Neural cell (in vitro differentiated cells): ENCODE measurements around the gene E2F2. TPM values are rescaled to one million over a fixed set of nuclear protein-coding genes. Genes with fewer than 3 reads are reported as not detected.

Experiments used
- H2AFZ ChIP-seq: fragments of 200-600, 300-800 bp; sonication (generic), shearing (Covaris generic); 2 replicates; pipeline ENCODE4 v1.6.0; 2014; ENCODE audit warnings: low read depth, mild to moderate bottlenecking, antibody characterized with exemption, low read length, moderate library complexity
- H3F3A ChIP-seq: fragments of 200-600 bp; shearing (Covaris generic); 2 replicates; pipeline ENCODE4 v1.6.1; 2016; ENCODE audit warnings: mild to moderate bottlenecking, moderate library complexity, mixed read lengths, antibody characterized with exemption, low read length; ENCODE audit not compliant: insufficient read depth, poor library complexity, severe bottlenecking
- H3K27ac ChIP-seq: fragments of 200-600, 300-800 bp; sonication (generic), shearing (Covaris generic); 2 replicates; pipeline ENCODE4 v1.5.1; 2014; ENCODE audit warnings: mild to moderate bottlenecking, low read length, moderate library complexity
- H3K27me3 ChIP-seq: fragments of 300-800, 200-600 bp; sonication (generic), shearing (Covaris generic); 2 replicates; pipeline ENCODE4 v1.6.0; 2014; ENCODE audit warnings: mild to moderate bottlenecking, low read depth, low read length, moderate library complexity; ENCODE audit not compliant: insufficient read depth
- H3K36me3 ChIP-seq: fragments of 300-800, 200-600 bp; sonication (generic), shearing (Covaris generic); 2 replicates; pipeline ENCODE4 v1.5.1; 2014; ENCODE audit warnings: mild to moderate bottlenecking, antibody characterized with exemption, low read length, moderate library complexity; ENCODE audit not compliant: insufficient read depth
- H3K4me2 ChIP-seq: fragments of 300-800, 200-600 bp; sonication (generic), shearing (Covaris generic); 2 replicates; pipeline ENCODE4 v1.6.0; 2014; ENCODE audit warnings: mild to moderate bottlenecking, low read length
- H3K4me3 ChIP-seq: fragments of 300-800, 200-600 bp; sonication (generic), shearing (Covaris generic); 2 replicates; pipeline ENCODE4 v1.5.1; 2014; ENCODE audit warnings: mild to moderate bottlenecking, low read length, moderate library complexity
- H3K79me2 ChIP-seq: fragments of 200-600 bp; shearing (Covaris generic); replicated peaks from 2 replicates; pipeline ENCODE4 v1.6.0; 2014; ENCODE audit warnings: mild to moderate bottlenecking, low read length, moderate library complexity; ENCODE audit not compliant: insufficient read depth
- H3K9ac ChIP-seq: fragments of 300-800, 200-600 bp; sonication (generic), shearing (Covaris generic); 2 replicates; pipeline ENCODE4 v1.6.1; 2016; ENCODE audit warnings: mild to moderate bottlenecking, low read length, mixed read lengths
- H3K9me2 ChIP-seq: fragments of 200-600 bp; shearing (Covaris generic); 2 replicates; pipeline ENCODE4 v1.6.1; 2016; ENCODE audit warnings: mild to moderate bottlenecking, low read length, mixed read lengths; ENCODE audit not compliant: insufficient read depth
- H3K9me3 ChIP-seq: fragments of 200-600, 300-800 bp; sonication (generic), shearing (Covaris generic); 2 replicates; pipeline ENCODE4 v1.6.1; 2016; ENCODE audit warnings: mild to moderate bottlenecking, mixed run types, low read length, moderate library complexity, mixed read lengths
- H4K20me1 ChIP-seq: fragments of 200-600 bp; shearing (Covaris generic); 2 replicates; pipeline ENCODE4 v1.6.1; 2016; ENCODE audit warnings: mild to moderate bottlenecking, mixed run types; ENCODE audit not compliant: insufficient read depth
- EP300 ChIP-seq: fragments of 450-650 bp; conservative IDR thresholded peaks from 2 replicates; pipeline ENCODE4 v1.6.1; 2014; ENCODE audit warnings: antibody characterized with exemption, mild to moderate bottlenecking, moderate library complexity; ENCODE audit not compliant: poor library complexity, severe bottlenecking
- EZH2 ChIP-seq: fragments of 200-600, 300-800 bp; shearing (Covaris generic), sonication (generic); IDR thresholded peaks from 2 replicates; pipeline ENCODE4 v1.6.1; 2014; ENCODE audit warnings: antibody characterized with exemption, low read length, borderline replicate concordance, mild to moderate bottlenecking; ENCODE audit not compliant: insufficient read depth, poor library complexity, severe bottlenecking
- MXI1 ChIP-seq: fragments of 450-650 bp; conservative IDR thresholded peaks from 2 replicates; pipeline ENCODE4 v1.6.1; 2014; ENCODE audit warnings: antibody characterized with exemption, mild to moderate bottlenecking; ENCODE audit not compliant: poor library complexity, severe bottlenecking
- POLR2AphosphoS5 ChIP-seq: IDR thresholded peaks from 2 replicates; pipeline ENCODE4 v1.6.1; 2012
- REST ChIP-seq: IDR thresholded peaks from 2 replicates; pipeline ENCODE4 v1.6.1; 2012; ENCODE audit warnings: borderline replicate concordance
- TAF1 ChIP-seq: IDR thresholded peaks from 2 replicates; pipeline ENCODE4 v1.6.1; 2012; ENCODE audit warnings: low read depth
- polyA plus RNA-seq: library from polyadenylated mRNA; depleted of rRNA; stranded (reverse); fragments of >200 nt; gene quantifications from 2 replicates; pipeline ENCODE4 v1.2.3, GENCODE V29; 2014

Gene E2F2
- polyA plus RNA-seq, 1 donor from 2014 or later, result 0.16 TPM

GRCh38 chr1:23570001-23570691 is 39.1 kb upstream of the E2F2 start:
- Histone ChIP-seq H3K27me3 (peaks cover 11% of the 10 kb centered on the region), H2AFZ (no peak overlapping the region), H3K9ac (no peak overlapping the region), H3K9me2 (no peaks in the 10 kb centered on the region), H3K27ac (no peak overlapping the region), H3F3A (no peaks in the 10 kb centered on the region), H3K4me2 (no peak overlapping the region), H3K9me3 (no peaks in the 10 kb centered on the region), H4K20me1 (no peaks in the 10 kb centered on the region), H3K4me3 (no peak overlapping the region), H3K36me3 (no peaks in the 10 kb centered on the region), H3K79me2 (no peaks in the 10 kb centered on the region)
- TF ChIP-seq TAF1 (no peak), POLR2AphosphoS5 (no peak), EP300 (no peak), REST (no peak), EZH2 (no peak)

- Histone ChIP-seq H3K9me3 (no peaks in the 10 kb centered on the region), H3K4me3 (peak overlapping the region; percentile 50), H3K27me3 (peaks cover 11% of the 10 kb centered on the region), H2AFZ (no peak overlapping the region), H3K9ac (no peak overlapping the region), H3K36me3 (no peaks in the 10 kb centered on the region), H3F3A (no peaks in the 10 kb centered on the region), H3K4me2 (no peak overlapping the region), H3K79me2 (no peaks in the 10 kb centered on the region), H4K20me1 (no peaks in the 10 kb centered on the region), H3K9me2 (no peaks in the 10 kb centered on the region), H3K27ac (no peak overlapping the region)
- no peak for TF ChIP-seq REST
- no peak for TF ChIP-seq MXI1
Measured at GRCh38 chr1:23568608-23569383, 37.8 kb upstream of the E2F2 start.
